Cardiac fibroblast (primary cell): Measurements from ENCODE around the gene MXD4.

Experiments
- DNase-seq, 2 donors: peaks; one replicate each; pipeline versions ENCODE4 v3.0.0 to v3.0.0-alpha.2; 2010; ENCODE audit warnings: low read depth in 2 of 2
- H3K4me3 ChIP-seq, 2 donors: replicated peaks in 1 of 2; 1 replicate in 1 of 2; 2 replicates in 1 of 2; pipeline ENCODE4 v1.5.1; 2011; ENCODE audit warnings: low read depth in 2 of 2, low read length in 2 of 2, mild to moderate bottlenecking in 2 of 2, moderate library complexity in 1 of 2
- TF ChIP-seq, protein P1 (sequence below): IDR thresholded peaks from one replicate; pipeline ENCODE4 v1.5.1; 2011; ENCODE audit warnings: low read depth, mild to moderate bottlenecking, low read length, inconsistent platforms

MXD4 gene

DNA sequence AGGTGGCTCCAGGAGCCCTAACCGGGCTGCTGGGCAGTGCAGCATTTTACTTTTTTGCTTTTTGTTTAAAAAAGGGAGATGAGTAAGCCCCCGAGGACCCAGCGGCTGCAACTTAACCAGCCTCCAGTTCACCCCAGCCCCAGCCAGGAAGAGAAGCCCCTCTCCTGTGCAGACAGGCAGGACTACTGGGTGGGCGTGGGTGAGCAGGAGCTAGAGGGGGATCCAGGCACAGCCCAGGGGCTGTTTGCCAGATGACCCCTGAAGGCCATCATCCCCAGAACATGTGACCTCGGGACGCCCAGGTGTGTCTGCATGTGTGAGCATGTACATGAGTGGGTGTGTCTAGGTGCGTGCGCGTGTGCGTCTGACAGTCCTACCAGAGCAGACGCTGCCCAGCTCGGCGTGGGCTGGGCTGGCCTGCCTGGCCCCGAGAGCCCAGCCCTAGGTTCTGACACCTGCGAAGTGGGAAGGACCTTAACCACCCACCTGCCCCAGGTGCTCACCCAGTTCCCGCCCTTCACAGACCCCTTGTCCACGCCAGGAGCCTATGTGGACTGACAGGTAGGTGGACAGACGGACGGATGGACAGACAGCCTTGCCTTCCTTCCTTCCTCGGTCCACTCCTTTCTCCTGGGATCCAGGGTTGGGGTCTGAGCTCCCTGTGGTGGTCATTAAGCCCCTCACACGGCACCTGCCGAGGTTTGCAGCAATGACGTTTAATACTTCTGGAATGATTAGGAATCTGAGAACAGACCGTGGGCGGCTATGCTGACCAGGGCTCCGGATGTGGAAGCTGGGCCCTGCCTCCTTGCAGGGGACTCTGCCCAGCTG, 12.2 kb downstream of the MXD4 start:
- H3K4me3 ChIP-seq, result no peak overlapping the region
- TF ChIP-seq, protein P1, sequence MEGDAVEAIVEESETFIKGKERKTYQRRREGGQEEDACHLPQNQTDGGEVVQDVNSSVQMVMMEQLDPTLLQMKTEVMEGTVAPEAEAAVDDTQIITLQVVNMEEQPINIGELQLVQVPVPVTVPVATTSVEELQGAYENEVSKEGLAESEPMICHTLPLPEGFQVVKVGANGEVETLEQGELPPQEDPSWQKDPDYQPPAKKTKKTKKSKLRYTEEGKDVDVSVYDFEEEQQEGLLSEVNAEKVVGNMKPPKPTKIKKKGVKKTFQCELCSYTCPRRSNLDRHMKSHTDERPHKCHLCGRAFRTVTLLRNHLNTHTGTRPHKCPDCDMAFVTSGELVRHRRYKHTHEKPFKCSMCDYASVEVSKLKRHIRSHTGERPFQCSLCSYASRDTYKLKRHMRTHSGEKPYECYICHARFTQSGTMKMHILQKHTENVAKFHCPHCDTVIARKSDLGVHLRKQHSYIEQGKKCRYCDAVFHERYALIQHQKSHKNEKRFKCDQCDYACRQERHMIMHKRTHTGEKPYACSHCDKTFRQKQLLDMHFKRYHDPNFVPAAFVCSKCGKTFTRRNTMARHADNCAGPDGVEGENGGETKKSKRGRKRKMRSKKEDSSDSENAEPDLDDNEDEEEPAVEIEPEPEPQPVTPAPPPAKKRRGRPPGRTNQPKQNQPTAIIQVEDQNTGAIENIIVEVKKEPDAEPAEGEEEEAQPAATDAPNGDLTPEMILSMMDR, result no peak
- DNase-seq, result no peak

DNA sequence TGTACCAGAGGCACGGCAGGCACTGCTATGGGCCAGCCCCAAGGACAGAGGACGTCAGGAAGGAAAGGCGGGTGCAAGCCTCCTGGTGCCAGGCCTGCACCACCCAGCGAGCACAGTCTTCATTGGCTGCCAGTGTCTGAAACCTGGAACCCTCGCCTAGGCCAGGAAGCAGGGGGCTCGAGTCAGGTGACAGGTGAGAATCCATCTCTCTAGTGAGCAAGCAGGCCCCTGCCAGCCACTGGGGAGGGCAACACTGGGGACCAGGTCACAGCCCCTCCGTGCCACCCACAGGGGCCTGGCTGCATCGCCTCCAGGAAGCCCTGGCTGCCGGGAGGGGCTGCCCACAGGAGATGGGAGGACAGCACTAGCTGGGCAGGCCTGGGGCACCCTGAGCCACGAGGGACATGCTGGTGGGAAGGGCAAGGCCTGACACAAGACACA, 13.1 kb downstream of the MXD4 start:
- no peak overlapping the region for H3K4me3 ChIP-seq
- TF ChIP-seq, protein P1, result no peak
- no peak for DNase-seq

DNA sequence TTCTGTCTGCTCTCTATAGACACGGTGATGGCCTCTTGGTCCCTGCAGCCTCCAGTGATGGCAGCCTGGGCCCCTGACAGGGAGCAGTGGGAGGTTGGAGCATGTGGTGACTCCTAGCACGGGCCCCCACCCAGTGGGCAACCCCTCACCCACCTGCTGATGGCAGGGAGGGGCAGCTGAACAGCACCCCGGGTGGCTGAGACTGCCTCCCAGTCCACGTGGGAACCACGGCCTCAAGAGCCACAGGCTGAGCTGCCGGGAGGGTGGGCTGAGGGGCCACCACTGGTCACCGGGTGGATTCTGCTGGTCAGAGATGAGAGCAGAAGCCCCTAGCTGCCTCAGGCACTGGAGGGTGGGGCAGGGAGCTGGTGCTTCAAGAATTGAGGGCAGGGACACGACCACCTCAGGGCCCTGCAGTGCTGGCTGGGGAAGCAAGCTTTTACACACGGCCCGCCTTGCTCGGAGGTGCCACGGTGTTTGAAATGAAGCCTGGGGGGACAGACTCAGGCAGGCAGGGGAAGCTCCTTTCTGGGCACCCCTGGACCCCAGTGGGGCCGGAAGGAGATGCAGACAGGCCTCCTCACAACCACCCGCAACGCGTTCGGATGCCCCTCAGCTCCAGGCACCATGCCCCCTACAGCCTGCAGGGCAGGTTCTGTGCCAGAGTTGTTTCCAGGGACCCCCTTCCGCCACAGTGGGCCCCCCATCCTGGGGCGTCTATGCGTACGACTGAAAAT, 13.7 kb downstream of the MXD4 start:
- TF ChIP-seq, protein P1, result no peak
- H3K4me3 ChIP-seq, result no peak overlapping the region
- DNase-seq, result no peak

DNA sequence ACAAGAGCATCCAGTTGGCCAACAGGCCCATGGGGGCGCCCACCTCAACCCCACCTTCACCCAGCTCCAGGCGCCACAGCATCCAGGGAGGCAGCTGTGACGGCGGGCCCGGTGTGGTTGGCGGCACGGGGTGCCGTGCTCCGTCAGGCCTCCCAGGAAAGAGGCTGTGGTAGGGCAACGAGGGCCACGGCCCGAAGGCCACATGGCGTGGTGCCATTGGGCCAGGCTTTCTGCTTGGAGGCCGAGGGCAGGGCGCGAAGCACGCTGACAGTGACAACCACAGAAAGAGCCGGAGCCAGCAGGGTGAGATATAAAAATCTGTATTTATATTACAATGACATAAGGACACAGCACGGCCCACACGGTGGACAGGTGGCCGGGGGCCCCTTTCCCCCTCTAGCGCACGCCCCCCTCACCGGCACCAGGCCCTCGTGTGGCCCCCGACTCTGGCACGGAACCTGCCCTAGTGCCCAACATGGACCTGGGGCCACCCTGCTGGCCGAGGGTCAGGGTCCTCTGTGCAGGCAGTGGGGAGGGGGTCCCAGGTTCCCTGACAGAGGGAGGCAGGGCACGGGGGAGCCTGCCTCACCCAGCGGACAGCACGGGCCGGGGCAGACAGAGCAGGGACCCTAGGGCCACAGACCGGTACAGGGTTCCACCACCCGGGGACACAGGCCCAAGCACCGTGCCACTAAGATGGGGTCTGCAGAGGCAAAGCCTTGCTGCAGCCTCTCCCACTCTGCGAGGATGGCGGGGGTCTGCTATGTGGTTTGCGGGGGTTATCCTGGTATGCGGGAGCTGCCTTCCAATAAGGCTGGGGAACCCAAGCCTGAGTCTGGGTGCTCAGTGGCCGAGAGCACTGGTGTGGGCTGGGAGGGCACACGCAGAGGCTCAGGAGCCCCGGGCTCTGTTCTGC, 14.5 kb downstream of the MXD4 start:
- TF ChIP-seq, protein P1, result no peak
- no peak for DNase-seq
- no peak overlapping the region for H3K4me3 ChIP-seq

DNA sequence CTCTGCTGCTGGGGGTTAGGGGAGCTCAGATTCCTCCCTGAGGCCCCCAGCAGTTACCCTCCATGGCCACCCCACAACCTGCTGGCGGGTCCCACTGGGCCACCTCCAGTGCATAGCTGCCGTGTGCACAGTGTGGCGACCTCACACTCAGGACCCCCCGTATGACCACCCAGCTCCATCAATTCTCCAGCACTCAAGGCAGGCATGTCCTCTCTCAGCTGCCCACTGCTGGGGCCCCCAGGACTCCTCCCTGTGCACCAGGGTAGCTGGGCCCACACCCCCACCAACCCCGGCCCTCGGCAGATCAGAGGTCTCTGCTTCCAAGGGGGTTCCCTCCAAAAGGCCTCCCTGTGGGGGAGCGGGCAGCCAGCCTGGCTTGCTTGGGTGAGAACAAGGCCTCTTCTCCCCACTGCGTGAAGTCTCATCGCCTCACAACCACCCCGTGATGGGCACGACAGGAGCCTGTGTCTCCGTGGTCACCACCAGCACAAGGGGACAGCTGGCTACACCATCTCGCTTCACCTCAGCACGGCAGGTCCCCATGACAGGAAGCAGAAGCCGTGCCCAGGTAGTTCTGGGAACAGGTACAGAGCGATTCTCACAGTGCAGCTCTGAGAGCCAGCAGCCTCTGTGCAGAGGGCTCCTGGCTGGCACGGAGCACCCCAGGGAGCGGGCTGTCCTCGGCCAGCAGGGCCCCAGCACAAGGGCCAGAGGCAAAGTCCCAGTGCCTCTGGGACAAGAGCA, 15.4 kb downstream of the MXD4 start:
- TF ChIP-seq, protein P1, result no peak
- no peak overlapping the region for H3K4me3 ChIP-seq
- DNase-seq, result no peak

DNA sequence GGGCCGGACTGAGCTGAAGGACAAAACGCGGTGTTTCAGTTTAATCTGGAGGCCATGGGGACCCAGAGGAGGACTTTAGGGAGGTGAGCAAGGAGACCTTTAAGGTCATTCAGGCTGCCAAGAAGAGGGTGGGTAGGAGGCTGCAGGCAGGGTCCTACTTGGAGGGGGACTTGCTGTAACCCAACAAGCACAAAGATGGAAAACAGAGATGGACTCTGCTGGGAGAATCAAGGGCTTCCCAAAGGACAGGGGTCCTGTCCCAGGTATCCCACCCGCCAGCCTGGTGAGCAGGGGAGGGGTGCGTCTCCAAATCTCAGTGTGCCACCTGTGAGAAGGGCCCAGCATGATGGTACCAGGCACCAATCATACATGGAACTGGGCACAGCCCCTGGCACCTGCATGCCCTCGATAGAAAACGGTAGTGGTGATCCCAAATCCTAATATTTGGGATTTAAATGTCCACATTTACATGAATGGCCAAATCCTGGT, 16.1 kb downstream of the MXD4 start:
- no peak overlapping the region for H3K4me3 ChIP-seq
- DNase-seq, result no peak
- TF ChIP-seq, protein P1, result no peak
